ENCODE results near the gene ZNF169.
"Not testable (repeated sequence)": the region's sequence is repeated elsewhere in the genome, so short reads cannot be mapped to it uniquely, and the experiment has no call there.

ZNF169 gene

DNA sequence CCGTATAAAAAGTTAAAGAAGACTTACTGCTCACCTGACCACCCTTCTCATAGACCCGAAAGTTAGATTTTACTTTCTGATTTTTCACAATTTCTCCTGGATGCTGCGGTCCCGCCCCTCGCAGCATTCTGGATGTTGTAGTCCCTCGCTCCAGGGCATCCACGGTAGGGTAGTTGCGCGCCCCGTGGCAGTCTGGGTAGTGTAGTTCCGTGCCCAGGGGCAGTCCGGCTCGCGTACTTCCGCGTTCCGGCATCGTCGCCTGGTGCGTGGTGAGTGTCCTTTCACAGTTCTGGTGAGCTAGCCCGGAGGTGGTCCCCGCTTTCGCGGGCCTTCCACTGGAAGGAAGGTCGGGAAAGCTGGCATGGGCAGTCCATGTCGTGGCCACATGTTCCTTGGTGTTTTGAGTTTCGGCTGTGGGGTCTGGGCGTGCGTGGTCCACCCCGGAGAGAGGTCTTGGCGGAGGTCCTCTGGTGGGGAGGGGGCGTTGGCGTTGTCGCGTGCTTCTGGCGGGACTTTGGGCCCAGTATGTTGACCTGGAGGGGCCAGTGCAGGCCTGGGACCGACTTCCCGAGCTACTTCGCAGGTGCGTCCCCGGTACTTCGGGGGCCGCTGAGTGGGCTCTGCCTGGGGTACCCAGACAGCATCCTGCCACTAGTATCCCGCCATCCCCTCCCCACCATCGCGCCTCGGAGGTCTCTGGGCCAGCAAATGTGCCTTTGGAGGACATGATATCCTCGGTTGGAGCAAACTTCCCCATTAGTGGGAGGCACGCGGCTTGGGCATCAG, at the start of gene ZNF169:
ZNF169 (plus strand) TSS at position 222 of the 786 bp plus-strand sequence. CDS start 19,515 bp downstream, outside the sequence.
- DNase-seq = peak; percentile 90

DNA sequence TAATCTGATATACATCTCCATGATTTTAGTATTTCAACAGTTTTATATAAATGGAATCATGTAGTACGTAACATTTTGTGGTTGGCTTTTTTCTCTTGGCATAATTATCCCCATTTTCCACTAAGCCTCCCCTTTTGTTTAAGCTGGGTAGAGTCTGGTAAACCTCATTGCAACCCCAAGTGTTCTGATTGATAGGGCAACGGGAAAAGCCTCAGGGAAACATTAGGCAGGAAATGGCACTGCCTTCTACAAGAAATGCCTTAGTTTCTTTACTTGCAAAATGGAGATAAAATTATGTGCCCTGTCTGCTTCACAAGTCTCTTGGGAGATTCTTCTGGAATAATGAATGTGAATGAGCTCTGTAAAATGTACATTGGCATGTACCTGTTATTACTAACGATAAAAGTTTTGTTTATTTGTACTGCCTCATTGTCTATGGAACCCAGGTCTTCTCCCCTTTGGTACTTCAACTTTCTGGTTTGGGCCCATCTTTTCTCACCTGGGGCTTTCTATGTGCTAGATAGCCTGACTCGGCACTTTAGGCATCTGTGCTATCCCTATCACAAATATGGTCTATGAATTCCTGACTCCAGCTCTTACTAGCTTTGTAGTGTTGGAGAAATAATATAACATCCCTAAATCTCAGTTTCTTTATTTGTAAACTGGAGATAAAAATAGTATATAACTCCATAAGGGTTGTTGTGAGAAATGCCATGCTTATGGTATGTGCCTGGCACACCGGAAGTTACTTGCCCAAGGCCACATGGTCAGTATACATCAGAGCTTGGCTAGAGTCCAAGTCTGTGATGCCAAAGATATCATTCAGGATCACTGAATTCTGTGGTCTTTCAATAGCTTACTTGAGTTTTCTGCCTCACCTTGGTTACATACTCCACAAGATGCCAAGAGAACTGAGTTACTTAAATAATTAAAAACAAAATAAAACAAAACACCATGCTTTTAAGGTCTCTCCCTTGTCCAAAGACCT, 48.2 kb upstream of the ZNF169 start:
- DNase-seq = no peak

DNA sequence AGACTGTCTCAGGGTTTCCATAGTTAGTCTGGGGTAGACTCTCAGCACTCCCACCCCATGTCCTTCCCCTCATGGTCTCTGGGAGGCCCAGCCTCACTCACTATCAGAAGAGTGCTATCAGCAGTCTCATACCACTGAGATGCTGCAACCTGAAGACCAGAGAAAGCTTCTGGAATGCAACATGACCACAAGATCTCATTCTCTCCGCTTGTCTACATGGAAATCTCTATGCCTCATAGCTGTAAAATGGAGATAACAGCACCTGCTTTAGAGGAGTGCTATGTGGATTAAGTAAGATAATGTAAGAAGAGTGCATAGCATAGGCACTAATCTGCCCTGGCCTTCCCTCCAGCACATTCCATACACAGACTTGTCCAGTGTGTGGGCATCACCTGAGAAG, 47.0 kb upstream of the ZNF169 start:
- DNase-seq = no peak

DNA sequence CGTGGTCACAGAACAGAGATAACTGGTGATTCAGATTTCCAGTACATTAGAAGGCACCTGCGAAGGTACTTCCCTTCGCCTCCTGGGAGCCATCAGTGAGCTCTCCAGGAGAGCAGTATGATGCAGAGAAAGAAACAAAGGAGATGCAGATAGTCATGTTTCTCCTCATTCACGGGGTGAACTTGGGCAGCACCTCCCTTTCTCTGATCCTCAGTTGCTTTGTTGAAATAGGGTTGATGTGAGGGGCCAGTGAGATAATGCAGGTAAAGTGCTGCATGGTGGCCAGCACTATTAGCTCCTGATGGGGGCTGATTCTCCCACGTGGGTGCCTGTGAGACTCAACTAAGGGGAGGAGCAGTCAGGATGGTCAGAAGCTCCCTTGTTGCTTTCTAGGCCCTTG, 46.6 kb upstream of the ZNF169 start:
- DNase-seq = no peak

DNA sequence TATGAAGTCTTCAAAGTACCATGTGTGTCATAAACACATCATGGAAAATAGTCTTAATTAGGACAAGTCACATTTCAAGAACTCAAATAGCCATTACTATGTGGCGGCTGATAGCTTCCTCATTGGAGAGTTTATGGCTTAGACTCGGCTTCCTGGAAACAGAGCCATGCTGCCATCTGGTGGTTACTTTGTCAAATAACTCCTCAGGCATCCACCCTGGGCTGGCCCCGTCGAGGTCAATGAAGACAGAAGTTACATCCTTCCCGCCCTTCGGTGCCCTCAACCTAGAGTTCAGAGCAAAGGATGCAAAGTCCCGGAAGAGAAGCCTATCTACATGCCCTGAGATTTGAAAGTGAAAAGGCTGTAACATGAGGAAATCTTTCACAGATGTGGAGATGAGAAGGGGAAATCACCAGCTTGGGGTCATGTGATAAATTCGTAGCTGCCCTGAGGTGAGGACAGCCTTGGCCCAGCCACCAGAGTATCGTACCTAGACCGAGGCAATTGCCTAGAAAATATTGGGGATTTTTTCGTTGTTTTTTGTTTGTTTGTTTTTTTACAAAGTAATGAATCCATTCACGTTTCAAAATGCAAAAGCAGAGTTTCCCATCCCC, 45.5 kb upstream of the ZNF169 start:
- peak; percentile 70 for DNase-seq

DNA sequence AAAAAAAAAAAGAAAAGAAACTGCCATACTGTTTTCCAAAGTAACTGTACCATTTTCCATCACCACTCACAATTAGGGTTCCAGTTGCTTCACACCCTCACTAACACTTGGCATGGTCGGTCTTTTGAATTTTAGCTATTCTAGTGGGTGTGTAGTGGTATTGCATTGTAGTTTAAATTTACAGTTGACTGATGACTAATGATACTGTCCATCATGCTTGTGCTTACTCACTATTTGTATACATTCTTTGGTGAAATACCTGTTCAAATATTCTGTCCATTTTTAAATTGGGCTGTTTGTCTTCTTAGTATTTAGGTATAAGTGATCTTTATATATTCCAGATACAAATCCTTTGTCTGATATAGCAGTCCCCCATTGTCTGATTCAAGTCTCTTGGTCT, 36.2 kb upstream of the ZNF169 start:
- DNase-seq = no peak

DNA sequence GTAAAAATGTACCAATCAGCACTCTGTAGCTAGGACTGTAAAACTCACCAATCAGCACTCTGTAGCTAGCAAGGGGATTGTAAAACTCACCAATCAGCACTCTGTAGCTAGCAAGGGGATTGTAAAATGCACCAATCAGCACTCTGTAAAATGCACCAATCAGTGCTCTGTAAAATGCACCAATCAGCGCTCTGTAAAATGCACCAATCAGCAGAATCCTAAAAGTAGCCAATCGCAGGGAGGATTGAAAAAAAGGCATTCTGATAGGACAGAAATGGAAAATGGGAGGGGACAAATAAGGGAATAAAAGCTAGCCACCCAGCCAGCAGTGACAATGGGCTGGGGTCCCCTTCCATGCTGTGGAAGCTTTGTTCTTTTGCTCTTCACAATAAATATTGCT, 33.7 kb upstream of the ZNF169 start:
- DNase-seq = not testable (repeated sequence)

DNA sequence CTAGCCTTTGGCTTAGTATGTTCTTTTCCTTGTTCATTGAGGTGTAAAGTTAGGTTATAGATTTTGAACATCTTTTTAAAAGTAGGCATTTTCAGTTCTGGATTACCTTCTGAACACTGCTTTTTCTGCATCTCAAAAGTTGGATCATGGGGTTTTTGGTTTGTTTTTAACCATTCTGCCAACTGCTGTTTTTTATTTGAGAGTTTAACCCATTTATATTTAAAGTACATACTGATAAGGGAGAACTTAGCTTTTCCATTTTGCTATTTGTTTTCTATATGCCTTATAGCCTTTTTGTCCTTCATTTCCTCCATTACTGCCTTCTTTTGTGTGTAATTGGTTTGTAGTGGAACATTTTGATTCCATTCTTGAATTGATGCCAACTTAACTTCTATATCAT, 30.5 kb upstream of the ZNF169 start:
- no peak for DNase-seq

DNA sequence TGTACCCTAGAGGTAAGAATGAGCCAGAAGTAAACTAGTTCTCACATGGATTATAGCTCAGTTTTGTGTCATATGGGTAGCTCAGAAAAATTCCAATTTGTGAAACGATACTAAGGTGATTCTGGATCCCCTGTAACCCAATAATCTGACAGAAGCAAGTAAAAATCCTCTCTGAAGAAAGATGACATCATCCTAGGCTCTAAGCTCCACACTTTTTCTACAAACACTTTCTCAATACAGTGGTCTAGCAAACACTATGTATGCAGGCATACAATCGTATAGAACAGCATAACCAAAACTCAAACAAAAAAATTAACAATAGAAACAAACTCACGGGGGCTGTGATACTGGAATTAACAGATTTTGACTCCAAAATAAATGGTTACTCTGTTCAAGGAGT, 26.7 kb upstream of the ZNF169 start:
- DNase-seq = no peak

DNA sequence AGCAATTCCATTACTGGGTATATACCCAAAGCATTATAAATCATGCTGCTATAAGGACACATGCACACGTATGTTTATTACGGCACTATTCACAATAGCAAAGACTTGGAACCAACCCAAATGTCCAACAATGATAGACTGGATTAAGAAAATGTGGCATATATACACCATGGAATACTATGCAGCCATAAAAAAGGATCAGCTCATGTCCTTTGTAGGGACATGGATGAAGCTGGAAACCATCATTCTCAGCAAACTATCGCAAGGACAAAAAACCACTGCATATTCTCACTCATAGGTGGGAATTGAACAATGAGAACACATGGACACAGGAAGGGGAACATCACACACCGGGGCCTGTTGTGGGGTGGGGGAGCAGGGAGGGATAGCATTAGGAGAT, 18.0 kb upstream of the ZNF169 start:
- DNase-seq = not testable (repeated sequence)

DNA sequence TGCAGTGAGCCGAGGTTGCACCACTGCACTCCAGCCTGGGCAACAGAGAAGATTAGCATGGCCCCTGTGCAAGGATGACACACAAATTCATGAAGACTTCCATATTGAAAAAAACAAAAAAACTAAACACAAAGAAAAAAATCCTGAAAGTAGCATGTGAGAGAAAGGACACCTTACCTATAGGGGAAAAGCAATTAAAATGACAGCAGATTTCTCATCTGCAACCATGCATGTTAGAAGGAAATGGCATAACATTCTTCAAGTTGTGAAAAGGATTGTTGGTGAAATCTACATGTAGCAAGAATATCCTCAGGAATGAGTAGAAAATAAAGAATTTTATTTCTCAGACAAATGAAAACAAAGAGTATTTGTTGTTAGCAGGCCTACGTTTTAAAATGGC, 13.4 kb upstream of the ZNF169 start:
- DNase-seq = no peak

DNA sequence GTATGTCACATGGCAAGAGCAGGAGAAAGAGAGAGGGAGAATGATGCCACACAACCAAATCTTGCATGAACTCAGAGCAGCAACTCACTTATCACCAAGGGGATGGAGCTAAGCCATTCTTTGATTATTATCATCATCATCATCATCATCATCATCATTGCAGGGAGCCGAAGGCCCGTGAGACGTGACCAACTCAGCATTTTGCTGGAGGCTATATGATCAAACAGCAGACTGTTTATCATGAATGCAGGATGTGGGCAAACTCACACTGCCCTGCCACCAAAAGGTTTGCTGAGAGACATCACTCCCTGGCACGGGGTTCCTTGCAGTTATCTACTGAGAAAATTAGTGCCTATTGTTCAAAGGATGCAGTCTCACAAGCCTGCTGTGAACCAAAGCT, 8.6 kb upstream of the ZNF169 start:
- no peak for DNase-seq

DNA sequence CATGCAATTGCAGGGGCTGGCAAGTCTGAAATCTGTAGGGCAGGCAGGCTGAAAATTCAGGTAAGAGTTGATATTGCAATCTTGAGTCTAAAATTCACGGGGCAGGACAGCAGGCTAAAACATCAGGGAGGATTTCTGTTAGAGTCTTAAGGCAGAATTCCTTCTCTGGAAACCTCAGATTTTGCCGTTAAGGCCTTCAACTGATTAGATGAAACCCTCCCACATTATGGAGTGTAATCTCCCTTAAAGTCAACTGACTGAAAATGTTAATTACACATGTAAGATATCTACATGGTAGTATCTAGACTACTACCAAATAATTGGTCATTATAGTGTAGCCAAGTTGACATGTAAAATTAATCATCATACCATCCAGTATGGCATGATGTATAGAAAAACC, 3.1 kb upstream of the ZNF169 start:
- no peak for DNase-seq

DNA sequence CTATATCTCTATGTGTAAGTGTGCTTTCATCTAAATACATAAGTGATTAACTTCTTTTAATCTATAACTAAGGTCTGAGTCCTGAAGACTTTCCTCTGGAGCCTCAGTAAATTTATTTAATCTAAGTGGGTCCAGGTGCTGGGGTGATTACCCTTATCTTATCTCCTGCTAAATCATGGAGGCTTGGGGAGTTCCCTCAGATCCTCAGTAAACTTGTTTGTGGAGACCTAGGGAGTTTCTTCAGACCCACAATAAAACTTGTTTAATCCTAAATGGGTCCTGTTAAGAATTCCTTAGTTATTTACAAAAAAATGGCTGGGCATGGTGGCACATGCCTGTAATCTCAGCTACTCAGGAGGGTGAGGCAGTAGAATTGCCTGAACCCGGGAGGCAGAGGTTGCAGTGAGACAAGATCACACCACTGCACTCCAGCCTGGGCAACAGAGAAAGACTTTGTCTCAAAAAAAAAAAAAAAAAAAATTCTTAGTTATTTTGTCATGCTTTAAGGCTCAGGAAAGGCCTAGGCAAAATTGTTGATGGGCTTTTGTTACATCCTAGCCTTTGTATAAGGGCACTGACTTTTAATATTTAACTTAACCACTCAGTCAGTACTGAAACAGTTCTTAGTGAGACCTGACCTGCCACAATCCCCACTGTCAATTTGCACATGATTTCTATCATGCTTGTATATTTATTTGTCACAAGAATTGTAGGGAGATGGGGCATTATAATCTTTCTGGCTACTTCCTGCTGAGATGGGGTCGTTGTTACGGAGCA, 6.7 kb downstream of the ZNF169 start:
- DNase-seq = not testable (repeated sequence)

DNA sequence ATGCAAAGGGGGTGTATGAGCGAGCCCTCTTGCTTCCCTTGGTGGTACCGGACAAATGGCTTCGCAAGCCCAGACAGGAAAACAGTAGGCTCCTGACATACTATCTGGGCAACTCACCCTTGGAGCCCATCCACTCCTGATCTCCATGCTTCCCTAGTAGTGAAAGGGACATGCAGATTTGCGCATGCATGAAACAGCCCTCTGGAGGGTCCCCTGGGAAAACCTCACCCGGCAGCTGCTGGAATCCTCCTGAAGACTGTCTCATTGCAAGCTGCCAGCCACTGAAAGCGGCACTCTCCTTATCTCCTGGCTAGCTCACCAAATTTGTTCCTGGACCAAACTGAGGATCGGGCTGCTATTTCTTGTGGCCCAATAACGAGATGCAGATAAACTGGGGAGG, 10.2 kb downstream of the ZNF169 start:
- DNase-seq = no peak

DNA sequence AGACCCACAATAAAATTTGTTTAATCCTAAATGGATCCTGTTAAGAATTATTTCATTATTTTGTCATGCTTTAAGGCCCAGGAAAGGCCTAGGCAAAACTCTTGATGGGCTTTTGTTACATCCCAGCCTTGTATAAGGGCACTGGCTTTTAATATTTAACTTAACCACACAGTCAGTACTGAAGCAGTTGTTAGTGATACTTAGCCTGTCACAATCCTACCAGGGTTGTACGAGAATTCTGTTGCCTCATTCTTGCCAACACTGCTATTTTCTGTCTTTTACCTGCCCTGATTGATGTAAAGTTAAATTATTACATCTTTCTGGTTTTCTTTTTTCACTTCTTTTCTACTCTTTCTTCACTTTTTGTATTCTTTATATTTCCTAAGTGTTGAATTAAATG, 10.9 kb downstream of the ZNF169 start:
- DNase-seq = no peak

DNA sequence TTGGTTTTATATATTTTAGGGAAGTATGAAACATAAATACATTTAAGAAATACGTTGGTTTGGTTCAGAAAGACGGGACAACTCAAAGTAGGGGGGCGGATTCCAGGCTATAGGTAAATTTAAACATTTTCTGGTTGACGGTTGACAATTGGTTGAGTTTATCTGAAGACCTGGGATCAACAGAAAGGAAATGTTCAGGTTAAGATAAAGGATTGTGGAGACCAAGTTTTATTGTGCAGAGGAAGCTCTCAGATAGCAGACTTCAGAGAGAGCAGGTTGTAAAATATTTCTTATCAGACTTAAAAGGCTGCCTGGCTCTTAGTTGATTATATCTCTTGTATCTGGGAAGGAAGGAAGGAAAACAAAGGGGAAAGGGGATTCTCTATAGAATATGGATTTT, 17.9 kb downstream of the ZNF169 start:
- not testable (repeated sequence) for DNase-seq

DNA sequence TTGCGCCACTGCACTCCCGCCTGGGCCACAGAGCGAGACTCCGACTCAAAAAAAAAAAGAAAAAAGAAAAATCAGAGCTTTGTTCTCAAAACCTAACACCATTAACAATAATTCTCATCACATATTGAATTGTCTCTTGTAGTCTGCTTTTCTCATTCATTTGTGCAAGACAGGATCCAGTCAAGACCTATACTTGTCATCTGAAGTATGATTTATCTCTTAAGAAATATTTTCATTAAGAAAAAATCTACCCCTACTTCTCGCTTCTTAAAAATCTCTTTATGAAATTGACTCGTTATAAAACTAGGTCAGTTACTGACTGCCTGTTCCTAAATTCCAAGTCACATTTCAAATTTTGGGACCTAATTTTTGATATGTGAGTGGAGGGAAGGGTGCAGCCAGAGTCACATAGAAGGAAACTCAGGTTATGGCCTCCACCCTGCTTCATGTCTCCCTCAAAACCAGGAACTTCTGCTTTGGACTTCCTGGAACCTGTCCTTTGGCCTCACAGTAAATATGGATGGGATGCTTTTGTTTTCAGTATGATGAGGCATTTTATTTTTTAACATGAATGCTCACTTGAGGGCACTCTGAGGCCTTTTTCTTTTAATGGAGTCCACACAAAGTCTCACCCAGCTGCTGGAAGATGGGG, 18.9 kb downstream of the ZNF169 start:
- no peak for DNase-seq

DNA sequence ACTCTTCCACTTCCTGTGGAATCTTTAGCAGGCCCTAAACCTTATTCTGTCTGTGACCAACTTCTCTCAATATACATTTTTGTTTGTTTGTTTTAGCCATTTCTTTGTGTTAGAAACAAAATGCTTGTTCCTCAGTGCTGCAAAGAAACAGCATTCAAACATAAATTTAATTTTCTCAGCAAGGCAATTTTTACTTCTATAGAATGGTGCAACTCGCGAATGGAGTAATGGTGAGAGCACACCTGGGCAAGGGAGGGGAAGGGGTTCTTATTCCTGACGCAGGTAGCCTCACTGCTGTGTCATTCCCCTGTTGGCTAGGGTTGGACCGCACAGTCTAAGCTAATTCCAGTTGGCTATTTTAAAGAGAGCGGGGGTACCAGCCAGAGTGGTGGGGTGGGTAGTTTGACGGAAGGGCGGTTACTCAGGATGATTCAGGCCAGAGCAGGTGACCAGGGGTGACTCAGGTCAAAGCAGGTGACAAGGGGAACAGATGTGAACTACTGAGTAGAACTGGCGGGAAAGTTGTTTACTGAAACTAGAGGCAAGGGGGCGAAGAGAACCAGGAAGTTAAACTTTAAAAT, 21.4 kb downstream of the ZNF169 start:
- no peak for DNase-seq

DNA sequence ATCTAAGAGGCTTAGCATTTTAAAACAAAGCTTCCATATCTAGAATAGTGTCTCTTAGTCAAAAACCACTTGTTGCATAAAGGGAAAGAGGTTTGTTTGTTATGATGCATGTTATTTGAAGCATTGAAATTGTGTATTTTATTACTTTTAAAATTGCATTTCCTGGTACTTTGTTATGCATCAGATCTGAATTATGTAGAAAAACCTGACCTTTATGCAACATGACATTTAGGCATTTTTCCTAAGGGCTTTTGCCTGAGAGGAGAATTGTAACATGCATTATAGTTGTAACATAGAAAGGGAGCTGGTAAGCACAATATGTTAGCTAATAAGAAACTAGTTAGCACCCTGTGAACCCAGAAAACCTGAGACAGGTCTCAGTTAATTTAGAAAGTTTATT, 22.0 kb downstream of the ZNF169 start:
- DNase-seq = no peak

DNA sequence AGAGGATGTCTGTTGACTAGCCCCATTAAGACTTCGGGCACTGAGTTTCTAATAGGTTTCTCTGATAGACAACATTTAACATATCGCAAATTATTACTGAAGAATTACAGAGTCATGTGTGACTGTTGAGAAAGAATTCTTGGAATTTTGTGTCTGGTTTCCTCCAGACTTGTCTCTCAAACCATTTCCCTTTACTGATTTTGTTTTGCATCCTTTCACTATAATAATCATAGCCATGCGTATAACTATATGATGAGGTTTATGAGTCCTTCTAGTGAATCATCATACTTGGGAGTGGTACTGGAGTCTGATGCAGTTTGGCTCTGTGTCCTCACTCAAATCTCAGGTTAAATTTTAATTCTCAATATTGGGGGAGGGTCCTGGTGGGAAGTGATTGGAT, 27.0 kb downstream of the ZNF169 start:
- no peak for DNase-seq
